ENCODE results near the gene RAB8B.

Gene RAB8B

GRCh38 chr15:63188926-63189871 lies at the start of gene RAB8B:
RAB8B (plus strand) TSS chr15:63189606; CDS start chr15:63189625, 19 bp downstream.
- ATAC-seq: peak; percentile 95
- H3K27ac Mint-ChIP-seq: peak within 1 kb of the TSS; percentile 86
- peak within 1 kb of the TSS; percentile 97 for H3K4me3 Mint-ChIP-seq
- H3K9me3 Mint-ChIP-seq: no peaks in the 10 kb centered on the region
- no peaks in the 10 kb centered on the region for H3K27me3 Mint-ChIP-seq
- peaks cover 54% of the 10 kb centered on the region for H3K4me1 Mint-ChIP-seq
- H3K36me3 Mint-ChIP-seq: peaks cover 18% of the 10 kb centered on the region

GRCh38 chr15:63140936-63141335 lies 48.5 kb upstream of the RAB8B start:
- H3K9me3 Mint-ChIP-seq: peaks cover 5% of the 10 kb centered on the region
- peaks cover 46% of the 10 kb centered on the region for H3K36me3 Mint-ChIP-seq
- peaks cover 6% of the 10 kb centered on the region for H3K4me1 Mint-ChIP-seq
- ATAC-seq: no peak
- no peaks in the 10 kb centered on the region for H3K27me3 Mint-ChIP-seq
- H3K4me3 Mint-ChIP-seq: no peak overlapping the region
- no peak overlapping the region for H3K27ac Mint-ChIP-seq

- no peaks in the 10 kb centered on the region for H3K4me1 Mint-ChIP-seq
- H3K27ac Mint-ChIP-seq: no peak overlapping the region
- peaks cover 48% of the 10 kb centered on the region for H3K36me3 Mint-ChIP-seq
- H3K4me3 Mint-ChIP-seq: no peak overlapping the region
- H3K9me3 Mint-ChIP-seq: peaks cover 5% of the 10 kb centered on the region
- no peak for ATAC-seq
- H3K27me3 Mint-ChIP-seq: no peaks in the 10 kb centered on the region
Observed at GRCh38 chr15:63145426-63145825, 44.0 kb upstream of the RAB8B start.

- Mint-ChIP-seq H3K4me1 (no peaks in the 10 kb centered on the region), H3K27ac (no peak overlapping the region), H3K9me3 (peaks cover 5% of the 10 kb centered on the region), H3K36me3 (peaks cover 37% of the 10 kb centered on the region), H3K27me3 (no peaks in the 10 kb centered on the region), H3K4me3 (no peak overlapping the region)
- no peak for ATAC-seq
Observed at GRCh38 chr15:63146684-63147083, 42.7 kb upstream of the RAB8B start.

- Mint-ChIP-seq H3K9me3 (no peaks in the 10 kb centered on the region), H3K4me3 (no peak overlapping the region), H3K4me1 (peaks cover 5% of the 10 kb centered on the region), H3K36me3 (peaks cover 11% of the 10 kb centered on the region), H3K27ac (no peak overlapping the region), H3K27me3 (no peaks in the 10 kb centered on the region)
- ATAC-seq: no peak
Observed at GRCh38 chr15:63151665-63152064, 37.7 kb upstream of the RAB8B start.

- Mint-ChIP-seq H3K9me3 (no peaks in the 10 kb centered on the region), H3K36me3 (peaks cover 6% of the 10 kb centered on the region), H3K27me3 (no peaks in the 10 kb centered on the region), H3K4me1 (peaks cover 11% of the 10 kb centered on the region), H3K4me3 (peak overlapping the region; percentile 99), H3K27ac (no peak overlapping the region)
- no peak for ATAC-seq
Observed at GRCh38 chr15:63155486-63155885, 33.9 kb upstream of the RAB8B start.

GRCh38 chr15:63156086-63156710 lies 33.2 kb upstream of the RAB8B start:
- Mint-ChIP-seq H3K27me3 (no peaks in the 10 kb centered on the region), H3K4me3 (peak overlapping the region; percentile 99), H3K27ac (peak overlapping the region; percentile 98), H3K36me3 (peaks cover 6% of the 10 kb centered on the region), H3K4me1 (peaks cover 13% of the 10 kb centered on the region), H3K9me3 (no peaks in the 10 kb centered on the region)
- ATAC-seq: no peak

GRCh38 chr15:63156755-63157117 lies 32.7 kb upstream of the RAB8B start:
- Mint-ChIP-seq H3K36me3 (peaks cover 6% of the 10 kb centered on the region), H3K9me3 (no peaks in the 10 kb centered on the region), H3K27ac (peak overlapping the region; percentile 98), H3K4me1 (peaks cover 16% of the 10 kb centered on the region), H3K27me3 (no peaks in the 10 kb centered on the region), H3K4me3 (peak overlapping the region; percentile 99)
- ATAC-seq: no peak

GRCh38 chr15:63157118-63157843 lies 32.1 kb upstream of the RAB8B start, which contains the start of gene RPS27L:
RPS27L (minus strand) TSS chr15:63157477; CDS start chr15:63157405, 72 bp downstream.
- Mint-ChIP-seq H3K4me3 (peak within 1 kb of the TSS; percentile 99), H3K27me3 (no peaks in the 10 kb centered on the region), H3K4me1 (peaks cover 16% of the 10 kb centered on the region), H3K9me3 (no peaks in the 10 kb centered on the region), H3K36me3 (peaks cover 6% of the 10 kb centered on the region), H3K27ac (peak within 1 kb of the TSS; percentile 98)
- ATAC-seq: peak; percentile 98

- H3K4me3 Mint-ChIP-seq: peak overlapping the region; percentile 99
- no peaks in the 10 kb centered on the region for H3K27me3 Mint-ChIP-seq
- H3K4me1 Mint-ChIP-seq: peaks cover 20% of the 10 kb centered on the region
- peaks cover 6% of the 10 kb centered on the region for H3K36me3 Mint-ChIP-seq
- H3K27ac Mint-ChIP-seq: peak overlapping the region; percentile 98
- peak; percentile 63 for ATAC-seq
- no peaks in the 10 kb centered on the region for H3K9me3 Mint-ChIP-seq
Observed at GRCh38 chr15:63157891-63158431, 31.4 kb upstream of the RAB8B start.

- Mint-ChIP-seq H3K9me3 (no peaks in the 10 kb centered on the region), H3K36me3 (peaks cover 6% of the 10 kb centered on the region), H3K27ac (no peak overlapping the region), H3K4me1 (peaks cover 24% of the 10 kb centered on the region), H3K4me3 (no peak overlapping the region), H3K27me3 (no peaks in the 10 kb centered on the region)
- no peak for ATAC-seq
Observed at GRCh38 chr15:63160638-63161037, 28.8 kb upstream of the RAB8B start.

- no peaks in the 10 kb centered on the region for H3K9me3 Mint-ChIP-seq
- no peak overlapping the region for H3K4me3 Mint-ChIP-seq
- H3K27ac Mint-ChIP-seq: peak overlapping the region; percentile 48
- ATAC-seq: no peak
- H3K36me3 Mint-ChIP-seq: peaks cover 6% of the 10 kb centered on the region
- H3K27me3 Mint-ChIP-seq: no peaks in the 10 kb centered on the region
- peaks cover 19% of the 10 kb centered on the region for H3K4me1 Mint-ChIP-seq
Observed at GRCh38 chr15:63163217-63163616, 26.2 kb upstream of the RAB8B start.

GRCh38 chr15:63165166-63165859 lies 24.1 kb upstream of the RAB8B start:
- H3K4me1 Mint-ChIP-seq: peaks cover 14% of the 10 kb centered on the region
- H3K27me3 Mint-ChIP-seq: no peaks in the 10 kb centered on the region
- H3K4me3 Mint-ChIP-seq: no peak overlapping the region
- no peaks in the 10 kb centered on the region for H3K36me3 Mint-ChIP-seq
- no peak for ATAC-seq
- H3K27ac Mint-ChIP-seq: no peak overlapping the region
- no peaks in the 10 kb centered on the region for H3K9me3 Mint-ChIP-seq

- no peaks in the 10 kb centered on the region for H3K9me3 Mint-ChIP-seq
- no peak overlapping the region for H3K4me3 Mint-ChIP-seq
- ATAC-seq: no peak
- H3K4me1 Mint-ChIP-seq: peaks cover 11% of the 10 kb centered on the region
- H3K27ac Mint-ChIP-seq: no peak overlapping the region
- no peaks in the 10 kb centered on the region for H3K27me3 Mint-ChIP-seq
- no peaks in the 10 kb centered on the region for H3K36me3 Mint-ChIP-seq
Observed at GRCh38 chr15:63166219-63166618, 23.2 kb upstream of the RAB8B start.

Measured in stimulated activated memory B cell treated with anti-CD40 and anti-IgM and Interleukin-4, amounts not matched to agents 10 μg/mL and 1 μg/mL and 100 μg/mL, for 72 hours (primary cell).